Progenitor cell of endocrine pancreas (in vitro differentiated cells): ENCODE measurements around the gene SPEG. TPM values are rescaled to one million over a fixed set of nuclear protein-coding genes. Genes with fewer than 3 reads are reported as not detected.
A peak's percentile ranks its signal among the peaks of the same experiment; 100 is the strongest.

Experiments
- DNase-seq: peaks from one replicate; pipeline ENCODE4 v3.0.0; 2021; ENCODE audit warnings: low spot score; ENCODE audit not compliant: unreplicated experiment
- H3K27ac Mint-ChIP-seq: 2 replicates; pipeline ENCODE4 v1.8.0; 2021; ENCODE audit warnings: mild to moderate bottlenecking, moderate library complexity, mixed read lengths
- H3K27me3 Mint-ChIP-seq: 2 replicates; pipeline ENCODE4 v1.8.0; 2021; ENCODE audit warnings: mixed read lengths
- H3K36me3 Mint-ChIP-seq: 2 replicates; pipeline ENCODE4 v1.8.0; 2022; ENCODE audit warnings: mixed read lengths; ENCODE audit not compliant: insufficient read depth
- H3K4me1 Mint-ChIP-seq: 2 replicates; pipeline ENCODE4 v1.8.0; 2021; ENCODE audit warnings: low read depth, mixed read lengths
- H3K4me3 Mint-ChIP-seq: 2 replicates; pipeline ENCODE4 v1.8.0; 2021; ENCODE audit warnings: low read depth, mild to moderate bottlenecking, moderate library complexity, mixed read lengths
- H3K9me3 Mint-ChIP-seq: 2 replicates; pipeline ENCODE4 v1.8.0; 2021; ENCODE audit warnings: low read depth, mixed read lengths
- CTCF ChIP-seq: fragments of 200-600 bp; sonication (generic); IDR thresholded peaks from one replicate; pipeline ENCODE4 v1.5.0; 2021; ENCODE audit warnings: antibody characterized with exemption, mild to moderate bottlenecking; ENCODE audit not compliant: unreplicated experiment
- total RNA-seq: library from RNA; stranded (reverse); gene quantifications from 2 replicates; pipeline ENCODE4 v1.2.1, GENCODE V29; 2021

SPEG gene
- total RNA-seq, 1 donor from 2014 or later, result 15.1 TPM

GRCh38 chr2:219475278-219475677 lies 40.6 kb downstream of the SPEG start:
- Mint-ChIP-seq H3K9me3 (no peaks in the 10 kb centered on the region), H3K4me3 (no peak overlapping the region), H3K36me3 (no peaks in the 10 kb centered on the region), H3K4me1 (peaks cover 11% of the 10 kb centered on the region), H3K27ac (peak overlapping the region; percentile 37), H3K27me3 (peaks cover 31% of the 10 kb centered on the region)
- TF ChIP-seq CTCF, result no peak
- no peak for DNase-seq

- Mint-ChIP-seq H3K27ac (peak overlapping the region; percentile 37), H3K27me3 (peaks cover 38% of the 10 kb centered on the region), H3K36me3 (no peaks in the 10 kb centered on the region), H3K4me1 (peaks cover 11% of the 10 kb centered on the region), H3K4me3 (peak overlapping the region; percentile 62), H3K9me3 (no peaks in the 10 kb centered on the region)
- peak; percentile 89 for TF ChIP-seq CTCF
- peak; percentile 77 for DNase-seq
Measured at GRCh38 chr2:219475697-219476651, 41.3 kb downstream of the SPEG start.

DNA sequence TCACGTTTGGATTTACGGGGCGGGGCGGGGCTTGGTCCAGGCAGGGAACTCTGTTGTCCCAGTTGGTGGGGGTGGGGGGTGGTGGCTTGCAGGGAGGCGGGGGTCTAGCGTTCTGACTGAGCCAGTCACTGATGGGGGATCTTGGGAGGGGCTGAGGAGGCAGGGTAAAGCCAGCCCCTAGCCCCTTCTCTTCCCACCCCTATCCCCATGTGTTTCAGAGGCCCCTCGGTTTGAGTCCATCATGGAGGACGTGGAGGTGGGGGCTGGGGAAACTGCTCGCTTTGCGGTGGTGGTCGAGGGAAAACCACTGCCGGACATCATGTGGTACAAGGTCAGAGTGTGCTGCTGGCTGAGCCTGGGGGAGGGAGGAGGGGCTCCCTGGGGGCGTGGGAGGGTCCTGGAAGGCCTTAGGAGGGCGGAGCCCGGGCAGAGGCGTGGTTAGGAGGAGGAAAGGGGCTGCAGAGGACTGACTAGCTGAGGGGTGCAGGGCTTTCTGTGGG lies 42.1 kb downstream of the SPEG start:
- Mint-ChIP-seq H3K4me3 (peak overlapping the region; percentile 62), H3K4me1 (peaks cover 11% of the 10 kb centered on the region), H3K27ac (no peak overlapping the region), H3K27me3 (peaks cover 40% of the 10 kb centered on the region), H3K36me3 (no peaks in the 10 kb centered on the region), H3K9me3 (no peaks in the 10 kb centered on the region)
- no peak for TF ChIP-seq CTCF
- DNase-seq, result no peak

GRCh38 chr2:219477179-219477578 lies 42.5 kb downstream of the SPEG start:
- no peak for TF ChIP-seq CTCF
- DNase-seq, result no peak
- Mint-ChIP-seq H3K27me3 (peaks cover 44% of the 10 kb centered on the region), H3K27ac (no peak overlapping the region), H3K36me3 (no peaks in the 10 kb centered on the region), H3K9me3 (no peaks in the 10 kb centered on the region), H3K4me1 (peaks cover 11% of the 10 kb centered on the region), H3K4me3 (no peak overlapping the region)

- peaks cover 11% of the 10 kb centered on the region for H3K4me1 Mint-ChIP-seq
- no peaks in the 10 kb centered on the region for H3K9me3 Mint-ChIP-seq
- peaks cover 51% of the 10 kb centered on the region for H3K27me3 Mint-ChIP-seq
- no peak for DNase-seq
- no peak for TF ChIP-seq CTCF
- H3K36me3 Mint-ChIP-seq, result no peaks in the 10 kb centered on the region
- no peak overlapping the region for H3K27ac Mint-ChIP-seq
- no peak overlapping the region for H3K4me3 Mint-ChIP-seq
Measured at GRCh38 chr2:219477815-219478214, 43.2 kb downstream of the SPEG start.
